ENCODE results near the gene BCR. TPM values are rescaled to one million over a fixed set of nuclear protein-coding genes. Genes with fewer than 3 reads are reported as not detected.

BCR gene
- total RNA-seq, 4 donors from 2014 or later: 72.8 to 87.8 (median 79.3) TPM

DNA sequence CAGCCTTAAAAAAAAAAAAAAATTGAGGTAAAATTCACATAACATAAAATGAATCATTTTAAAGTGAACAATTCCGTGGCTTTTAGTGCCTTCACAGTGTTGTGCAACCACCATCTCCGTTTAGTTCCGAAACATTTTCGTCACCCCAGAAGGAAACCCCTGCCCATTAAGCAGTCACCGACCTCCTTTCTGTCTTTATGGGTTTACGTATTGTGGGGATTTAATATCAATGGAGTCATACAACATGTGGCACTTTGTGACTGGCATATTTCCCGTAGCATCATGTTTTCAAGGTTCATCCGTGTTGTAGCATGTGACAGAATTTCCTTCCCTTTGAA lies 65.5 kb downstream of the BCR start:
- H3K27ac ChIP-seq: no peak overlapping the region
- no peak overlapping the region for H3K4me3 ChIP-seq
- no peaks in the 10 kb centered on the region for H3K9me3 ChIP-seq
- WGBS: 75% methylated on average over 8 of the region's 8 CpGs
- peaks cover 9% of the 10 kb centered on the region for H3K4me1 ChIP-seq
- no peaks in the 10 kb centered on the region for H3K27me3 ChIP-seq
- no peak for DNase-seq (ENCODE audit: low spot score in 2 of 2)
- no peaks in the 10 kb centered on the region for H3K36me3 ChIP-seq
- TF ChIP-seq POLR2AphosphoS5 (IDR thresholded peaks at IDR 0.05) (no peak), CTCF (IDR thresholded peaks at IDR 0.05) (no peak), POLR2A (IDR thresholded peaks at IDR 0.05) (no peak)

GRCh38 chr22:23246982-23247766 lies 66.9 kb downstream of the BCR start:
- 96% methylated on average over 13 of the region's 13 CpGs for WGBS
- no peak overlapping the region for H3K27ac ChIP-seq
- H3K4me3 ChIP-seq: no peak overlapping the region
- DNase-seq (ENCODE audit: low spot score in 2 of 2): no peak
- H3K4me1 ChIP-seq: peaks cover 16% of the 10 kb centered on the region
- no peaks in the 10 kb centered on the region for H3K27me3 ChIP-seq
- H3K36me3 ChIP-seq: no peaks in the 10 kb centered on the region
- TF ChIP-seq POLR2A (IDR thresholded peaks at IDR 0.05) (no peak), POLR2AphosphoS5 (IDR thresholded peaks at IDR 0.05) (no peak), EP300 (IDR thresholded peaks at IDR 0.05) (no peak)
- H3K9me3 ChIP-seq: no peaks in the 10 kb centered on the region

GRCh38 chr22:23248583-23248982 lies 68.3 kb downstream of the BCR start:
- Histone ChIP-seq H3K4me1 (peaks cover 16% of the 10 kb centered on the region), H3K27me3 (no peaks in the 10 kb centered on the region), H3K9me3 (no peaks in the 10 kb centered on the region), H3K36me3 (no peaks in the 10 kb centered on the region), H3K27ac (no peak overlapping the region), H3K4me3 (no peak overlapping the region)
- 68% methylated on average over 2 of the region's 2 CpGs for WGBS
- DNase-seq (ENCODE audit: low spot score in 2 of 2): no peak
- no peak for TF ChIP-seq EP300 (IDR thresholded peaks at IDR 0.05)
- TF ChIP-seq POLR2A (IDR thresholded peaks at IDR 0.05): no peak
- TF ChIP-seq POLR2AphosphoS5 (IDR thresholded peaks at IDR 0.05): no peak
- TF ChIP-seq CTCF (IDR thresholded peaks at IDR 0.05): no peak

DNA sequence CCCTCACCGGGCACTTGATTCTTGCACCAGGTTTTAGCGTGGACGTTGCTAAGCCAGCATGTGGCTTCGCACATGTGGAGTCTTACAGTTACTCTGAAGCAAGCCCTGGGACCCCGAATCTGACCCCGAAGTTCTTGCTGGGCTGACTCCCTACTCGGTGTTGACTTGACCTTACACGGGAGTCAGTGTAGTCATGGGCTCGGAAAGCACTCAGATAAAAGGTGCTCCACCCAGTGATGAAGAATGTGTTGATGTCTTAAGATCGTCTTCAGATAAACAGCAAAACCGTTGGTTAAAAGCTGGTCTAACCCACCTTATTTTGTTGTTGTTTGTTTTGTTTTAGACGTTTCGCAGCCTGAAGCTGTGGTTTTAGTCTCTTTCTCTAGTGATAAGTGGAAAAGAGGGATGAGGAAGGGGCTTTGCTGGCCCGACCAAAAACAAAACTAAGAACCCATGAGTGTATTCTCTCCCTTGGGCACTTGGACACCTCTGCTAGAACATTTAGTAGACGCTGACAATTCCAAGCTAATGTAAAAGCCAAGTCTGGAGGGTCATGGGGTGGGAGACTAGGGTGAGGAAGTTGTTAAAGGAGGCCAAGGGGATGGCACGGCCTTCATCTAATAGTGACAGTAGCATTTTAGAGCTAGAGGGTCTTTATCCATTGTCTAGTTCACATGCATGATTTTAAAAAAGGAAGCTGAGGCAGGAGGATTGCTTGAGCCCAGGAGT lies 69.9 kb downstream of the BCR start:
- no peak for TF ChIP-seq POLR2AphosphoS5 (IDR thresholded peaks at IDR 0.05)
- no peak for TF ChIP-seq POLR2A (IDR thresholded peaks at IDR 0.05)
- no peak for TF ChIP-seq EP300 (IDR thresholded peaks at IDR 0.05)
- TF ChIP-seq CTCF (IDR thresholded peaks at IDR 0.05): no peak
- H3K4me3 ChIP-seq: no peak overlapping the region
- no peaks in the 10 kb centered on the region for H3K27me3 ChIP-seq
- peaks cover 13% of the 10 kb centered on the region for H3K4me1 ChIP-seq
- no peak for DNase-seq (ENCODE audit: low spot score in 2 of 2)
- H3K9me3 ChIP-seq: no peaks in the 10 kb centered on the region
- 75% methylated on average over 14 of the region's 16 CpGs for WGBS
- H3K36me3 ChIP-seq: peaks cover 16% of the 10 kb centered on the region
- H3K27ac ChIP-seq: no peak overlapping the region

GRCh38 chr22:23250785-23251363 lies 70.6 kb downstream of the BCR start:
- WGBS: 93% methylated on average over 14 of the region's 14 CpGs
- Histone ChIP-seq H3K27me3 (no peaks in the 10 kb centered on the region), H3K36me3 (peaks cover 18% of the 10 kb centered on the region), H3K4me1 (peaks cover 15% of the 10 kb centered on the region), H3K4me3 (no peak overlapping the region), H3K9me3 (no peaks in the 10 kb centered on the region), H3K27ac (no peak overlapping the region)
- TF ChIP-seq CTCF (IDR thresholded peaks at IDR 0.05): no peak
- TF ChIP-seq EP300 (IDR thresholded peaks at IDR 0.05): no peak
- TF ChIP-seq POLR2A (IDR thresholded peaks at IDR 0.05): no peak
- TF ChIP-seq POLR2AphosphoS5 (IDR thresholded peaks at IDR 0.05): no peak
- no peak for DNase-seq (ENCODE audit: low spot score in 2 of 2)

Measured in suprapubic skin (tissue), 4 donors.